ENCODE measurements around the gene SMC1A. TPM values are rescaled to one million over a fixed set of nuclear protein-coding genes. Genes with fewer than 3 reads are reported as not detected.

Gene SMC1A
- total and polyA plus RNA-seq, 5 experiments from 2014 or later: 52.3 to 68.0 (median 64.8) TPM

DNA sequence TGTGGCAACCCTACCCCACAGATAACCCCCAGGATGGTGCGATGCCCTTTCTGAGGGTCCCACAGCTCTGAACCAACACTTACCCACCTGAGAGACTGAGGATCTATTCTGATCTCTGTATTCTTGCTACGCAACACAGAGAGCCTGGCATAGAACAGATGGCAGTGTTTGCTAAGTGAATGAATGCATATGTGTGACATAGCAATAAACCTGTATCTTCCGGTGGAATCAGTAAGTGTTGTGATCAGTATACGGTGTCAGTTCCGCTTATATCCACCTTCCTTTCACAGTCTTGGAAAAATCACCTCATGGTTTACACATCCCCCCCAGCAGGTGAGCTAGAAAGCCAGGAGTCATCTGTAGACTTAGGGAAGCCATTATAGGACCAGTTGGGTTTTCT, 17.6 kb upstream of the SMC1A start:
- Mint-ChIP-seq H3K27me3 (peaks cover 0 to 9% (median 2%) of the 10 kb centered on the region in 5 donors), H3K4me1 (peaks cover 2 to 13% (median 11%) of the 10 kb centered on the region in 4 donors), H3K36me3 (no peaks in the 10 kb centered on the region), H3K9me3 (no peaks in the 10 kb centered on the region), H3K4me3 (peak overlapping the region in 8 of 10 donors; percentile 36 to 79 (median 66)), H3K27ac (peak overlapping the region in 4 of 10 donors; percentile 0 to 85 (median 58))
- ATAC-seq (no peak), DNase-seq (no peak)
- POLR2A ChIA-PET: no interaction called here

- Mint-ChIP-seq H3K9me3 (no peaks in the 10 kb centered on the region), H3K27me3 (peaks cover 0 to 9% (median 2%) of the 10 kb centered on the region in 5 donors), H3K4me1 (peaks cover 6 to 25% (median 22%) of the 10 kb centered on the region in 4 donors), H3K36me3 (peaks cover 0 to 2% (median 0%) of the 10 kb centered on the region in 3 donors), H3K27ac (no peak overlapping the region), H3K4me3 (no peak overlapping the region)
- no peak for ATAC-seq
- POLR2A ChIA-PET: no interaction called here
- DNase-seq: no peak
These were observed 16.4 kb upstream of the SMC1A start for GRCh38 chrX:53438832-53439230.

DNA sequence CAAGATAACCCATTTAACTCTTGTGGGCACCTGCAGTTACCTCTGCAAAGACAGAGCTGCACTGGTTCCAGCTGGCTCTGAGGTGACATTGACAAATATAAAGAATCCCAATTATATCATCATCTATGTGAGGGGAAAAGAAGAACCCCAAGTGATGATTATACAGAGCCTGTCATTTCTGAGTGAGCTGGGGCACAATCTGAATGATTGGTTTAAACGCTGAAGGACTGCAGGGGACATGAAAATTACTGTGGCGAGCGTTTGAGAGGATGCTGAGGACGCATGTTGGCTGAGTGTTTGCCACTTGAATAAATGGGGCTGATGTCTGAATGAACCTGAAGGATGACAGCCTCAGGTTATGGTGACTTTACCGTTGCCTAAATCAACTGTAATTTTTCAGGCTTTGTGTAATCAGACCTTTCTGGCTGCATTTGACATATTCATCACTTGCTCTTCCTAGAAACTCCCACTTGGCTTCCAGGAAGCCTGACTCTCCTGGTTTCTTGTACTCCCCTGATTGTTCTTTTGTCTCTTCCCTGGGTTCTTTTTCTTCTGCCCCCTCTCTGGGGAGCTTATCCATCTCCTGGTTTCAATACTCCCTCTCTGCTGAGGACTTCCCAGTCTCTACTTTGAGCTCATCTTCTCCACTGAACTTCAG, 15.8 kb upstream of the SMC1A start:
- Mint-ChIP-seq H3K27ac (peak overlapping the region in 1 of 10 donors; percentile 13), H3K9me3 (no peaks in the 10 kb centered on the region), H3K4me3 (no peak overlapping the region), H3K4me1 (peaks cover 6 to 30% (median 24%) of the 10 kb centered on the region in 4 donors), H3K27me3 (peaks cover 0 to 9% (median 2%) of the 10 kb centered on the region in 5 donors), H3K36me3 (peaks cover 0 to 2% (median 0%) of the 10 kb centered on the region in 3 donors)
- DNase-seq (no peak), ATAC-seq (no peak)
- POLR2A ChIA-PET: no interaction called here

DNA sequence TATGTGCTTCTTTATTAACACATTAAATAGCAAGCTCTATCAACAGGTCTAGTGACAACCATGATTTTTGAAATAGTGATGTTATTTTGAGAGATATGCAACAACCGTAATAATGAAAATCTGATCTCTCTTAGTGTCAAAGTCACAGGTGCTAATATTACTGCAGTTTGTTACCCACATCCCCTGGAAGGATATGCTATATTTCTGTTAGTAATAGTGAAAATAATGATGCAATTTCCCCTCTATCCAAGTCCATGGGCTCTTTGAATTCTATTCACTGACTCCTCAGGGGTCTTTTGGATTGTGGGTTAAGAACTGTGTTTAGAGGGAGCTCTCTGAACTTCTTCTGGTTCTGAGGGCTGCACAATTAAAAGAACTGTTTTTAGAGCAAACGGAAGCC, 14.8 kb upstream of the SMC1A start:
- Mint-ChIP-seq H3K9me3 (no peaks in the 10 kb centered on the region), H3K27me3 (peaks cover 0 to 9% (median 2%) of the 10 kb centered on the region in 5 donors), H3K4me3 (no peak overlapping the region), H3K4me1 (peaks cover 6 to 31% (median 25%) of the 10 kb centered on the region in 4 donors), H3K36me3 (peaks cover 0 to 2% (median 0%) of the 10 kb centered on the region in 3 donors), H3K27ac (no peak overlapping the region)
- POLR2A ChIA-PET: no interaction called here
- DNase-seq (no peak), ATAC-seq (no peak)

- peaks cover 0 to 9% (median 2%) of the 10 kb centered on the region in 5 donors for H3K27me3 Mint-ChIP-seq
- POLR2A ChIA-PET: interaction anchor here (0.6 to 1.0 kb wide), 3 partner anchors 13 to 44 kb away, joined by 4 read pairs; partner anchors contain the start of genes RIBC1 and SMC1A
- peak overlapping the region in 2 of 10 donors; percentile 2 to 34 for H3K27ac Mint-ChIP-seq
- DNase-seq: peak; percentile 29 to 80 (median 60)
- H3K9me3 Mint-ChIP-seq: no peaks in the 10 kb centered on the region
- peaks cover 0 to 9% (median 0%) of the 10 kb centered on the region in 3 donors for H3K36me3 Mint-ChIP-seq
- H3K4me3 Mint-ChIP-seq: no peak overlapping the region
- ATAC-seq: peak; percentile 63 to 72
- H3K4me1 Mint-ChIP-seq: peaks cover 6 to 28% (median 22%) of the 10 kb centered on the region in 4 donors
These were observed 13.5 kb upstream of the SMC1A start for GRCh38 chrX:53435997-53436396.

- H3K9me3 Mint-ChIP-seq: no peaks in the 10 kb centered on the region
- H3K27ac Mint-ChIP-seq: peak within 1 kb of the TSS; percentile 90 to 99 (median 97)
- H3K36me3 Mint-ChIP-seq: peaks cover 0 to 20% (median 0%) of the 10 kb centered on the region in 3 donors
- peaks cover 0 to 5% (median 0%) of the 10 kb centered on the region in 5 donors for H3K27me3 Mint-ChIP-seq
- DNase-seq (peak; percentile 77 to 90 (median 80)), ATAC-seq (peak; percentile 98)
- POLR2A ChIA-PET: interaction anchor here (0.6 to 1.5 kb wide), 2 partner anchors 11 to 173 kb away, joined by 4 read pairs; partner anchors contain the start of genes RIBC1 and SMC1A
- H3K4me3 Mint-ChIP-seq: peak within 1 kb of the TSS; percentile 92 to 99 (median 96)
- H3K4me1 Mint-ChIP-seq: peaks cover 5 to 24% (median 16%) of the 10 kb centered on the region in 4 donors
These were observed 11.5 kb upstream of the SMC1A start, which contains the start of gene HSD17B10 for GRCh38 chrX:53433651-53434639. Gene HSD17B10, minus strand, starts transcription at chrX:53434370. Its CDS starts 25 bp downstream, at chrX:53434345.

- DNase-seq (no peak), ATAC-seq (no peak)
- POLR2A ChIA-PET: interaction anchor here (0.6 kb wide), 1 partner anchor 112 kb away, joined by 3 read pairs; no protein-coding TSS in a partner anchor
- H3K27ac Mint-ChIP-seq: peak overlapping the region in 2 of 10 donors; percentile 29 to 56
- peaks cover 5 to 21% (median 15%) of the 10 kb centered on the region in 4 donors for H3K4me1 Mint-ChIP-seq
- no peak overlapping the region for H3K4me3 Mint-ChIP-seq
- H3K27me3 Mint-ChIP-seq: no peaks in the 10 kb centered on the region
- H3K36me3 Mint-ChIP-seq: peaks cover 0 to 23% (median 0%) of the 10 kb centered on the region in 3 donors
- no peaks in the 10 kb centered on the region for H3K9me3 Mint-ChIP-seq
These were observed 7.8 kb upstream of the SMC1A start for GRCh38 chrX:53430231-53430630.

GRCh38 chrX:53429755-53430154, 7.3 kb upstream of the SMC1A start:
- no peak for ATAC-seq
- peaks cover 5 to 16% (median 12%) of the 10 kb centered on the region in 4 donors for H3K4me1 Mint-ChIP-seq
- POLR2A ChIA-PET: no interaction called here
- H3K4me3 Mint-ChIP-seq: no peak overlapping the region
- H3K36me3 Mint-ChIP-seq: peaks cover 0 to 23% (median 0%) of the 10 kb centered on the region in 3 donors
- no peak for DNase-seq
- H3K27ac Mint-ChIP-seq: peak overlapping the region in 3 of 10 donors; percentile 21 to 56 (median 30)
- H3K27me3 Mint-ChIP-seq: no peaks in the 10 kb centered on the region
- no peaks in the 10 kb centered on the region for H3K9me3 Mint-ChIP-seq

DNA sequence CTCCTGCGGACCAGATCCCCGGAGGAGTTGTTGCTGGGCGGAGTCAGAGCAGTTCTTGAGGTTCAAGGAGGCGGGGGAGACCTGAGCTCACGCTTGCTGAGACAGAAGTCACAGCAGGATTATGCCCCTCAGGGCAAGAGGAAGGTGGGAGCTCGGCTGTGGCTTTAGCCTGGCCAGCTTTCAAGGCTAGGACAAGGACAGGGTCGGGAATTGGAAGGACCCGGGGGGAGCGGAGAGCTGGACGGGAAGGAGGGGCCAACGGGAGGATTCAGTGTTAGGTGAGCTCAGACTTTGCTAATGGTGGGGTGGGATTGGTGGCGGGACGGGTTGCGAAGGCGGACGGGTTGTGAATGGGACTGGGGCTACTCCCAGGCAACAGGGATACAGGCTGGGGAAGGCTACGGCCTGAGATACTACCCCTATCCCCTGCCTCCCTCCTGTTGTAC, 430 bp upstream of the SMC1A start, which contains the start of gene RIBC1:
Gene RIBC1, plus strand, starts transcription at position 13 of the 446 bp plus-strand sequence. CDS start 3,404 bp downstream, outside the sequence.
- Mint-ChIP-seq H3K4me1 (peaks cover 9 to 32% (median 29%) of the 10 kb centered on the region in 4 donors), H3K36me3 (peaks cover 0 to 10% (median 0%) of the 10 kb centered on the region in 3 donors), H3K27me3 (no peaks in the 10 kb centered on the region), H3K27ac (peak within 1 kb of the TSS; percentile 88 to 100 (median 99)), H3K4me3 (peak within 1 kb of the TSS; percentile 87 to 98 (median 94)), H3K9me3 (no peaks in the 10 kb centered on the region)
- no peak for DNase-seq
- ATAC-seq: no peak
- POLR2A ChIA-PET: interaction anchor here (0.6 to 1.8 kb wide), 10 partner anchors 9 to 760 kb away, joined by 3 to 13 read pairs (median 4); partner anchors contain the start of genes HSD17B10, KDM5C and PHF8

DNA sequence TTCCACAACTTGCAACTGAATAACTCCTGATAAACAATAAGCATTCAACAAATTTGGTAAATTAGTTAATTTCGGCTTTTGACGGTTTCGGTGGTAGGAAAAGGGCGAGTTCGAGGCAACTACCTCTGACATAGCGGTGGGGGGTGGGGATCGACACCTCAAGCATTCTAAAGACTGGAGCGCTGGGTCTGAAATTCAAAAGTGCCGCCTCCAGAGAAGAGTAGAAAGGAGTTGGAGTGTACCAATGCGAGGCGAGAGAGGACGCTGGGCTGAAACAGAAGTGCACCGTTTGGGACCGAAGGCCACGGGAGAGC, 725 bp downstream of the SMC1A start:
- Mint-ChIP-seq H3K36me3 (peaks cover 0 to 13% (median 0%) of the 10 kb centered on the region in 3 donors), H3K4me1 (peaks cover 13 to 38% (median 34%) of the 10 kb centered on the region in 4 donors), H3K27me3 (no peaks in the 10 kb centered on the region), H3K9me3 (no peaks in the 10 kb centered on the region), H3K4me3 (peak overlapping the region; percentile 87 to 98 (median 94)), H3K27ac (peak overlapping the region; percentile 88 to 100 (median 99))
- ATAC-seq (peak; percentile 25 to 28), DNase-seq (no peak)
- POLR2A ChIA-PET: interaction anchor here (0.5 to 1.8 kb wide), 9 partner anchors 10 to 1500 kb away, joined by 3 to 13 read pairs (median 3); partner anchors contain the start of genes FAM120C and KDM5C

- POLR2A ChIA-PET: interaction anchor here (0.8 to 0.9 kb wide), 2 partner anchors 15 to 761 kb away, joined by 3 to 4 read pairs; partner anchors contain the start of gene FAM120C
- peaks cover 13 to 38% (median 34%) of the 10 kb centered on the region in 4 donors for H3K4me1 Mint-ChIP-seq
- H3K27ac Mint-ChIP-seq: peak overlapping the region; percentile 88 to 100 (median 99)
- H3K9me3 Mint-ChIP-seq: no peaks in the 10 kb centered on the region
- peaks cover 0 to 16% (median 0%) of the 10 kb centered on the region in 3 donors for H3K36me3 Mint-ChIP-seq
- no peak for DNase-seq
- ATAC-seq: no peak
- no peaks in the 10 kb centered on the region for H3K27me3 Mint-ChIP-seq
- peak overlapping the region; percentile 87 to 98 (median 94) for H3K4me3 Mint-ChIP-seq
These were observed 1.3 kb downstream of the SMC1A start for GRCh38 chrX:53421125-53421524.

All from naive thymus-derived CD8-positive, alpha-beta T cell (primary cell).